OCI-LY7 (cell line): ENCODE data around the gene SGK1. TPM values are rescaled to one million over a fixed set of nuclear protein-coding genes. Genes with fewer than 3 reads are reported as not detected.

Experiments used
- BruUV-seq: library from RNA; stranded (reverse); fragments of 400-500 nt; replicated peaks from 2 replicates; lab custom pipeline; 2021; lab: Mats Ljungman, UMichigan
- CTCF ChIA-PET: fragments of 300-600 bp; sonication (Branson Sonifier 250); formaldehyde crosslinking; loops from one replicate; lab custom pipeline; 2022; ENCODE audit warnings: antibody characterized with exemption; ENCODE audit not compliant: unreplicated experiment; lab: Charles Lee
- POLR2A ChIA-PET: fragments of 300-600 bp; sonication (Branson Sonifier 250); formaldehyde crosslinking; loops from one replicate; lab custom pipeline; 2022; ENCODE audit warnings: antibody characterized with exemption; lab: Charles Lee
- DNase-seq: peaks from one replicate; pipeline ENCODE4 v3.0.0-alpha.2; 2015; ENCODE audit warnings: low spot score
- H2AFZ ChIP-seq: fragments of 200-600 bp; sonication (generic), shearing (Covaris generic); 2 replicates; pipeline ENCODE4 v1.6.1; 2014; ENCODE audit warnings: mild to moderate bottlenecking, antibody characterized with exemption, low read length, moderate library complexity
- H3K27ac ChIP-seq: fragments of 200-600 bp; sonication (generic); 2 replicates; pipeline ENCODE4 v1.5.1; 2014; ENCODE audit warnings: mixed run types, low read depth, mild to moderate bottlenecking, moderate library complexity, low read length, inconsistent platforms; ENCODE audit not compliant: poor library complexity, severe bottlenecking
- H3K36me3 ChIP-seq: fragments of 200-600 bp; sonication (generic); 2 replicates; pipeline ENCODE4 v1.6.1; 2014; ENCODE audit warnings: mild to moderate bottlenecking, antibody characterized with exemption, low read length, moderate library complexity, mixed read lengths; ENCODE audit not compliant: insufficient read depth
- H3K4me1 ChIP-seq: fragments of 200-600 bp; sonication (generic); 2 replicates; pipeline ENCODE4 v1.5.1; 2014; ENCODE audit warnings: mild to moderate bottlenecking, low read length; ENCODE audit not compliant: insufficient read depth, poor library complexity, severe bottlenecking
- H3K4me2 ChIP-seq: fragments of 200-600 bp; sonication (generic); 2 replicates; pipeline ENCODE4 v1.6.1; 2014; ENCODE audit warnings: mild to moderate bottlenecking, low read length
- H3K4me3 ChIP-seq: fragments of 200-600 bp; sonication (generic); 2 replicates; pipeline ENCODE4 v1.5.1; 2014; ENCODE audit warnings: mild to moderate bottlenecking, low read depth, low read length; ENCODE audit not compliant: poor library complexity, severe bottlenecking
- H3K79me2 ChIP-seq: fragments of 200-600 bp; sonication (generic); 2 replicates; pipeline ENCODE4 v1.6.1; 2016; ENCODE audit warnings: low read depth, mild to moderate bottlenecking, low read length, moderate library complexity, mixed read lengths; ENCODE audit not compliant: insufficient read depth
- H3K9me2 ChIP-seq: fragments of 200-600 bp; sonication (generic); 2 replicates; pipeline ENCODE4 v1.6.1; 2016; ENCODE audit warnings: mild to moderate bottlenecking, low read length, mixed read lengths; ENCODE audit not compliant: insufficient read depth
- H3K9me3 ChIP-seq: fragments of 200-600 bp; sonication (generic); 2 replicates; pipeline ENCODE4 v1.6.1; 2014; ENCODE audit warnings: mild to moderate bottlenecking, mixed run types, low read length, mixed read lengths
- H4K20me1 ChIP-seq: fragments of 200-600 bp; sonication (generic); 2 replicates; pipeline ENCODE4 v1.6.1; 2014; ENCODE audit warnings: mild to moderate bottlenecking, antibody characterized with exemption, low read length, moderate library complexity, mixed read lengths; ENCODE audit not compliant: insufficient read depth
- EZH2phosphoT487 ChIP-seq: fragments of 200-600 bp; sonication (generic); IDR thresholded peaks from 2 replicates; pipeline ENCODE4 v1.6.1; 2018; ENCODE audit warnings: low read depth, borderline replicate concordance, mild to moderate bottlenecking, mixed run types, antibody characterized with exemption, low read length, moderate library complexity, mixed read lengths
- intact Hi-C: fragments of 100-400 bp; cut with micrococcal nuclease; formaldehyde crosslinking; loops from one replicate; pipeline ENCODE4 v1.10.0; 2022; ENCODE audit not compliant: unreplicated experiment
- total RNA-seq, 2 experiments: library from RNA; depleted of rRNA in 1 of 2; stranded (reverse); fragments of >200 nt in 1 of 2; shearing (Covaris generic) in 1 of 2; gene quantifications; 2 replicates each; pipeline ENCODE4 v1.2.3, GENCODE V29; 2014 to 2022
- TF ChIP-seq, protein P1 (sequence below): fragments of 200-600 bp; sonication (generic); conservative IDR thresholded peaks from 2 replicates; pipeline ENCODE4 v1.5.1; 2014; ENCODE audit warnings: mild to moderate bottlenecking, antibody characterized with exemption, low read length, moderate library complexity, mixed read lengths

Gene SGK1
- total RNA-seq, 2 experiments from 2014 or later: 5.2 to 27.6 TPM

- DNase-seq: no peak
- ChIA-PET POLR2A (interaction anchor here (0.5 to 1.7 kb wide), 7 partner anchors 11 to 369 kb away, joined by 3 to 9 read pairs (median 5); no protein-coding TSS in a partner anchor), CTCF (no interaction called here)
- Histone ChIP-seq H4K20me1 (no peaks in the 10 kb centered on the region), H3K9me3 (no peaks in the 10 kb centered on the region), H3K4me2 (peak overlapping the region; percentile 2; the same call in 1 of the 2 replicates), H3K4me1 (peaks cover 64% of the 10 kb centered on the region), H3K36me3 (no peaks in the 10 kb centered on the region), H3K4me3 (no peak overlapping the region), H3K27ac (peak overlapping the region; percentile 91), H2AFZ (peak overlapping the region; percentile 34; the same call in 1 of the 2 replicates), H3K9me2 (no peaks in the 10 kb centered on the region), H3K79me2 (no peaks in the 10 kb centered on the region)
- TF ChIP-seq, protein P1, sequence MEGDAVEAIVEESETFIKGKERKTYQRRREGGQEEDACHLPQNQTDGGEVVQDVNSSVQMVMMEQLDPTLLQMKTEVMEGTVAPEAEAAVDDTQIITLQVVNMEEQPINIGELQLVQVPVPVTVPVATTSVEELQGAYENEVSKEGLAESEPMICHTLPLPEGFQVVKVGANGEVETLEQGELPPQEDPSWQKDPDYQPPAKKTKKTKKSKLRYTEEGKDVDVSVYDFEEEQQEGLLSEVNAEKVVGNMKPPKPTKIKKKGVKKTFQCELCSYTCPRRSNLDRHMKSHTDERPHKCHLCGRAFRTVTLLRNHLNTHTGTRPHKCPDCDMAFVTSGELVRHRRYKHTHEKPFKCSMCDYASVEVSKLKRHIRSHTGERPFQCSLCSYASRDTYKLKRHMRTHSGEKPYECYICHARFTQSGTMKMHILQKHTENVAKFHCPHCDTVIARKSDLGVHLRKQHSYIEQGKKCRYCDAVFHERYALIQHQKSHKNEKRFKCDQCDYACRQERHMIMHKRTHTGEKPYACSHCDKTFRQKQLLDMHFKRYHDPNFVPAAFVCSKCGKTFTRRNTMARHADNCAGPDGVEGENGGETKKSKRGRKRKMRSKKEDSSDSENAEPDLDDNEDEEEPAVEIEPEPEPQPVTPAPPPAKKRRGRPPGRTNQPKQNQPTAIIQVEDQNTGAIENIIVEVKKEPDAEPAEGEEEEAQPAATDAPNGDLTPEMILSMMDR: no peak
- intact Hi-C loops: loop anchor here (2.0 to 10.0 kb wide), 2 partner anchors 29 to 629 kb away; no protein-coding TSS in a partner anchor
- no TSS peak for BruUV-seq
Observed at GRCh38 chr6:134245706-134246105, 72.2 kb downstream of the SGK1 start.

- H4K20me1 ChIP-seq: no peaks in the 10 kb centered on the region
- DNase-seq: no peak
- no peaks in the 10 kb centered on the region for H3K9me2 ChIP-seq
- no TSS peak for BruUV-seq
- H3K4me3 ChIP-seq: no peak overlapping the region
- TF ChIP-seq, protein P1: no peak
- no peak for TF ChIP-seq EZH2phosphoT487
- POLR2A ChIA-PET: interaction anchor here (0.5 to 1.7 kb wide), 5 partner anchors 10 to 53 kb away, joined by 4 to 9 read pairs (median 5); no protein-coding TSS in a partner anchor
- peak overlapping the region; percentile 34; the same call in 1 of the 2 replicates for H2AFZ ChIP-seq
- no peaks in the 10 kb centered on the region for H3K79me2 ChIP-seq
- H3K27ac ChIP-seq: peak overlapping the region; percentile 18
- CTCF ChIA-PET: no interaction called here
- no peak overlapping the region for H3K4me2 ChIP-seq
- intact Hi-C loops: loop anchor here (10.0 kb wide), 1 partner anchor 630 kb away; no protein-coding TSS in a partner anchor
- peaks cover 63% of the 10 kb centered on the region for H3K4me1 ChIP-seq
- H3K9me3 ChIP-seq: no peaks in the 10 kb centered on the region
- no peaks in the 10 kb centered on the region for H3K36me3 ChIP-seq
Observed at GRCh38 chr6:134245041-134245440, 72.9 kb downstream of the SGK1 start.
